Esophagus muscularis mucosa (tissue), 4 donors: Measurements from ENCODE around the gene CDHR2.

Source experiments
- CTCF ChIP-seq, 3 experiments: fragments of 200-600 bp in 2 of 3; fragments of 450-650 bp in 1 of 3; sonication (generic) in 2 of 3; IDR thresholded peaks; one replicate each; pipeline ENCODE4 v1.5.1; 2017 to 2019; ENCODE audit warnings: antibody characterized with exemption in 3 of 3, mild to moderate bottlenecking in 2 of 3, moderate library complexity in 1 of 3
- EP300 ChIP-seq: sonication (generic); formaldehyde crosslinking; IDR thresholded peaks from one replicate; pipeline ENCODE4 v1.6.1; 2017; ENCODE audit warnings: antibody characterized with exemption
- POLR2A ChIP-seq: fragments of 450-650 bp; IDR thresholded peaks from one replicate; pipeline ENCODE4 v1.6.1; 2017; ENCODE audit warnings: antibody characterized with exemption, moderate library complexity, mild to moderate bottlenecking, low read depth
- POLR2AphosphoS5 ChIP-seq, 2 donors: sonication (generic); formaldehyde crosslinking; IDR thresholded peaks; one replicate each; pipeline ENCODE4 v1.6.1; 2017; ENCODE audit warnings: antibody characterized with exemption in 2 of 2

GRCh38 chr5:176533894-176534611 lies 15.1 kb upstream of the CDHR2 start:
- TF ChIP-seq CTCF (IDR thresholded peaks at IDR 0.05) (no peak), POLR2A (no peak), POLR2AphosphoS5 (IDR thresholded peaks at IDR 0.05) (peak; percentile 10 to 15), EP300 (no peak)
